Keratinocyte (primary cell): ENCODE data around the gene CST7.

ENCODE experiments used
- CTCF ChIP-seq, 3 experiments: IDR thresholded peaks in 1 of 3; conservative IDR thresholded peaks in 1 of 3; optimal IDR thresholded peaks in 1 of 3; 2 replicates in 2 of 3; 3 replicates in 1 of 3; pipeline versions ENCODE3 to v1.5.1; 2011; ENCODE audit warnings: low read length in 3 of 3, mild to moderate bottlenecking in 3 of 3, moderate library complexity in 2 of 3, control low read depth in 1 of 3, inconsistent platforms in 1 of 3; ENCODE audit not compliant: insufficient read depth in 2 of 3; ENCODE audit errors: extremely low read depth in 1 of 3
- EZH2 ChIP-seq: IDR thresholded peaks from one replicate; pipeline ENCODE4 v1.6.1; 2012; ENCODE audit warnings: inconsistent platforms, mild to moderate bottlenecking, low read length, moderate library complexity

- TF ChIP-seq CTCF (optimal IDR thresholded peaks at IDR 0.05 in 1 of 3, IDR thresholded peaks at IDR 0.05 in 1 of 3, conservative IDR thresholded peaks at IDR 0.05 in 1 of 3; ENCODE audit: extremely low read depth in 1 of 3, insufficient read depth in 2 of 3, low read length in 3 of 3), result no peak
- no peak for TF ChIP-seq EZH2
Measured at GRCh38 chr20:24937579-24937978, 11.5 kb upstream of the CST7 start.
